ENCODE results near the gene RACK1. TPM values are rescaled to one million over a fixed set of nuclear protein-coding genes. Genes with fewer than 3 reads are reported as not detected.
"Not testable (repeated sequence)": the region's sequence is repeated elsewhere in the genome, so short reads cannot be mapped to it uniquely, and the experiment has no call there.

RACK1 gene
- total RNA-seq, 1 donor from 2014 or later = 1,656 TPM

- Mint-ChIP-seq H3K36me3 (ENCODE audit: low read depth, unreplicated experiment) (peaks cover 2% of the 10 kb centered on the region), H3K27ac (ENCODE audit: unreplicated experiment) (no peak overlapping the region)
Measured at GRCh38 chr5:181271081-181271480, 27.4 kb upstream of the RACK1 start.

GRCh38 chr5:181267907-181268306 is 24.2 kb upstream of the RACK1 start:
- not testable (repeated sequence) for H2AFZ ChIP-seq (ENCODE audit: low read depth, low read length); H3K27ac Mint-ChIP-seq (ENCODE audit: unreplicated experiment); H3K27me3 ChIP-seq (ENCODE audit: insufficient read depth, low read length); H3K9me3 Mint-ChIP-seq (ENCODE audit: unreplicated experiment); H3K4me1 Mint-ChIP-seq (ENCODE audit: low read depth, unreplicated experiment); H3K4me3 Mint-ChIP-seq (ENCODE audit: unreplicated experiment); H3K27ac ChIP-seq (ENCODE audit: low read depth, low read length); DNase-seq (ENCODE audit: low read depth); H3K9me3 ChIP-seq (ENCODE audit: insufficient read depth, low read depth, low read length); H3K4me1 ChIP-seq (ENCODE audit: insufficient read depth, low read length); H3K9ac ChIP-seq (ENCODE audit: low read length); H3K4me3 ChIP-seq (ENCODE audit: insufficient read depth, low read depth, low read length); FAIRE-seq; H4K20me1 ChIP-seq (ENCODE audit: insufficient read depth, low read length); H3K36me3 ChIP-seq (ENCODE audit: insufficient read depth, low read length); H3K27me3 Mint-ChIP-seq (ENCODE audit: low read depth, unreplicated experiment); H3K36me3 Mint-ChIP-seq (ENCODE audit: low read depth, unreplicated experiment); H3K4me2 ChIP-seq (ENCODE audit: low read length); H3K79me2 ChIP-seq (ENCODE audit: insufficient read depth, low read length)

More at GRCh38 chr5:181271081-181271480, 27.4 kb upstream of the RACK1 start:
- Histone ChIP-seq H3K4me1 (ENCODE audit: insufficient read depth, low read length) (no peaks in the 10 kb centered on the region), H3K9me3 (ENCODE audit: insufficient read depth, low read depth, low read length) (no peaks in the 10 kb centered on the region), H3K36me3 (ENCODE audit: insufficient read depth, low read length) (no peaks in the 10 kb centered on the region), H3K9ac (ENCODE audit: low read length) (no peak overlapping the region), H2AFZ (ENCODE audit: low read depth, low read length) (no peak overlapping the region), H3K27me3 (ENCODE audit: insufficient read depth, low read length) (no peaks in the 10 kb centered on the region), H4K20me1 (ENCODE audit: insufficient read depth, low read length) (no peaks in the 10 kb centered on the region), H3K27ac (ENCODE audit: low read depth, low read length) (no peak overlapping the region), H3K4me2 (ENCODE audit: low read length) (no peak overlapping the region), H3K4me3 (ENCODE audit: insufficient read depth, low read depth, low read length) (no peak overlapping the region), H3K79me2 (ENCODE audit: insufficient read depth, low read length) (no peaks in the 10 kb centered on the region)
- TF ChIP-seq CTCF (IDR thresholded peaks at IDR 0.05; ENCODE audit: insufficient read depth, low read depth, low read length) (no peak), EZH2 (IDR thresholded peaks at IDR 0.05; ENCODE audit: insufficient read depth, low read length) (no peak)
- H3K4me1 Mint-ChIP-seq (ENCODE audit: low read depth, unreplicated experiment) = no peaks in the 10 kb centered on the region
- H3K27me3 Mint-ChIP-seq (ENCODE audit: low read depth, unreplicated experiment) = no peaks in the 10 kb centered on the region
- FAIRE-seq (no peak), DNase-seq (ENCODE audit: low read depth) (no peak)
- no peaks in the 10 kb centered on the region for H3K9me3 Mint-ChIP-seq (ENCODE audit: unreplicated experiment)
- no peak overlapping the region for H3K4me3 Mint-ChIP-seq (ENCODE audit: unreplicated experiment)

GRCh38 chr5:181267291-181267904 is 23.7 kb upstream of the RACK1 start:
- not testable (repeated sequence) for H3K27ac ChIP-seq (ENCODE audit: low read depth, low read length); H3K79me2 ChIP-seq (ENCODE audit: insufficient read depth, low read length); H3K27me3 ChIP-seq (ENCODE audit: insufficient read depth, low read length); H3K4me1 ChIP-seq (ENCODE audit: insufficient read depth, low read length); H3K36me3 ChIP-seq (ENCODE audit: insufficient read depth, low read length); H3K27ac Mint-ChIP-seq (ENCODE audit: unreplicated experiment); H3K9me3 Mint-ChIP-seq (ENCODE audit: unreplicated experiment); H3K4me3 ChIP-seq (ENCODE audit: insufficient read depth, low read depth, low read length); H3K27me3 Mint-ChIP-seq (ENCODE audit: low read depth, unreplicated experiment); DNase-seq (ENCODE audit: low read depth); H3K4me2 ChIP-seq (ENCODE audit: low read length); H3K4me1 Mint-ChIP-seq (ENCODE audit: low read depth, unreplicated experiment); H3K4me3 Mint-ChIP-seq (ENCODE audit: unreplicated experiment); H4K20me1 ChIP-seq (ENCODE audit: insufficient read depth, low read length); FAIRE-seq; H3K9ac ChIP-seq (ENCODE audit: low read length); H3K36me3 Mint-ChIP-seq (ENCODE audit: low read depth, unreplicated experiment); H2AFZ ChIP-seq (ENCODE audit: low read depth, low read length); H3K9me3 ChIP-seq (ENCODE audit: insufficient read depth, low read depth, low read length)

Data from astrocyte (in vitro differentiated cells and primary cell).